Parathyroid adenoma (tissue), 2 donors: Measurements from ENCODE around the gene GPATCH2L.

Experiments
- H2AFZ ChIP-seq: fragments of 300-600 bp; sonication (generic); one replicate; pipeline ENCODE4 v1.7.0; 2017; ENCODE audit warnings: antibody characterized with exemption, mild to moderate bottlenecking
- H3K27ac ChIP-seq: fragments of 300-600 bp; sonication (generic); one replicate; pipeline ENCODE4 v1.7.0; 2017
- H3K27me3 ChIP-seq: fragments of 300-600 bp; sonication (generic); one replicate; pipeline ENCODE4 v1.7.0; 2017; ENCODE audit warnings: low read length; ENCODE audit not compliant: control insufficient read depth, insufficient read depth
- H3K36me3 ChIP-seq: fragments of 300-600 bp; sonication (generic); one replicate; pipeline ENCODE4 v1.7.0; 2017; ENCODE audit warnings: low read length; ENCODE audit not compliant: control insufficient read depth, insufficient read depth
- H3K4me1 ChIP-seq: fragments of 300-600 bp; sonication (generic); one replicate; pipeline ENCODE4 v1.7.0; 2017; ENCODE audit warnings: control low read depth
- H3K4me2 ChIP-seq: fragments of 300-600 bp; sonication (generic); one replicate; pipeline ENCODE4 v1.7.0; 2017; ENCODE audit warnings: low read length
- H3K4me3 ChIP-seq: fragments of 300-600 bp; sonication (generic); one replicate; pipeline ENCODE4 v1.7.0; 2017; ENCODE audit warnings: low read depth, low read length
- H3K79me2 ChIP-seq: fragments of 300-600 bp; sonication (generic); one replicate; pipeline ENCODE4 v1.7.0; 2017; ENCODE audit warnings: control low read depth
- H3K9ac ChIP-seq: fragments of 300-600 bp; sonication (generic); one replicate; pipeline ENCODE4 v1.7.0; 2017; ENCODE audit warnings: mild to moderate bottlenecking
- H3K9me3 ChIP-seq: fragments of 300-600 bp; sonication (generic); one replicate; pipeline ENCODE4 v1.7.0; 2017; ENCODE audit warnings: low read length; ENCODE audit not compliant: control insufficient read depth
- TF ChIP-seq, protein P1 (sequence below): fragments of 300-600 bp; sonication (generic); IDR thresholded peaks from one replicate; pipeline ENCODE4 v1.7.0; 2017; ENCODE audit warnings: antibody characterized with exemption, mild to moderate bottlenecking
- donor health status: primary hyperparathyroidism.

The GPATCH2L gene

DNA sequence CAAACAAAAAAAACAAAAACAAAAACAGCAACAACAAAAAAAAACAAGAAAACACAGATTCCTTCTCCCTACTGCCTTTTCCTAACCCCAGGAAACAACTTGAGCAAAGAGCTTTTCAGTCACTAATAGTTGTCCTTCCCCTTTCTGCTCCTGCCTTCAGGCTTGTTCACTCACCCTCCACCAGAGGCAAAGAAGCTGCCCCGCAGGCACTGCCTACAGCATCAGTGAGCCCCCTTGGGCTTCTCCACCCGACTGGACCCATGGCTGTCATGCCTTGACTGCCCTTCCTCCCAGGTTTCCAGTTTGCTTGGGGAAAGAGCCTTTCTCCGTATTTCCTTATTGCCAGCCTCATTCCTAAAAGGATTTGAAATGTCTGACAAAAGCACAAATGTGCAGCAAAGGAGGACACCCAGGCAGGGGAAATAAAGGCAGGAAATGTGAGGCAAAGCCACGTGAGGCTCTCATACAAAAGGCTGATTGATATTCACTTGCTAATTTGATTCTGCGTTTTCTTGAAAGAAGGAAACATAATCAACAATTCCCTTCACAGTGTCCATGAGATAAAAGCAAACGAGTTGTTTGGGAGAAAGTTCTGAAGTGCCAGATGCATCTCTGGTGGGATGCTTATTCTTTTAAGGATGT, 85.7 kb downstream of the GPATCH2L start:
- no peaks in the 10 kb centered on the region for H3K4me1 ChIP-seq
- no peaks in the 10 kb centered on the region for H3K79me2 ChIP-seq
- H3K4me2 ChIP-seq, result no peak overlapping the region
- TF ChIP-seq, protein P1, sequence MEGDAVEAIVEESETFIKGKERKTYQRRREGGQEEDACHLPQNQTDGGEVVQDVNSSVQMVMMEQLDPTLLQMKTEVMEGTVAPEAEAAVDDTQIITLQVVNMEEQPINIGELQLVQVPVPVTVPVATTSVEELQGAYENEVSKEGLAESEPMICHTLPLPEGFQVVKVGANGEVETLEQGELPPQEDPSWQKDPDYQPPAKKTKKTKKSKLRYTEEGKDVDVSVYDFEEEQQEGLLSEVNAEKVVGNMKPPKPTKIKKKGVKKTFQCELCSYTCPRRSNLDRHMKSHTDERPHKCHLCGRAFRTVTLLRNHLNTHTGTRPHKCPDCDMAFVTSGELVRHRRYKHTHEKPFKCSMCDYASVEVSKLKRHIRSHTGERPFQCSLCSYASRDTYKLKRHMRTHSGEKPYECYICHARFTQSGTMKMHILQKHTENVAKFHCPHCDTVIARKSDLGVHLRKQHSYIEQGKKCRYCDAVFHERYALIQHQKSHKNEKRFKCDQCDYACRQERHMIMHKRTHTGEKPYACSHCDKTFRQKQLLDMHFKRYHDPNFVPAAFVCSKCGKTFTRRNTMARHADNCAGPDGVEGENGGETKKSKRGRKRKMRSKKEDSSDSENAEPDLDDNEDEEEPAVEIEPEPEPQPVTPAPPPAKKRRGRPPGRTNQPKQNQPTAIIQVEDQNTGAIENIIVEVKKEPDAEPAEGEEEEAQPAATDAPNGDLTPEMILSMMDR, result no peak
- H3K27ac ChIP-seq, result no peak overlapping the region
- H3K9ac ChIP-seq, result no peak overlapping the region
- no peaks in the 10 kb centered on the region for H3K36me3 ChIP-seq
- H2AFZ ChIP-seq, result no peak overlapping the region
- H3K4me3 ChIP-seq, result no peak overlapping the region
- H3K27me3 ChIP-seq, result no peaks in the 10 kb centered on the region
- H3K9me3 ChIP-seq, result no peaks in the 10 kb centered on the region

DNA sequence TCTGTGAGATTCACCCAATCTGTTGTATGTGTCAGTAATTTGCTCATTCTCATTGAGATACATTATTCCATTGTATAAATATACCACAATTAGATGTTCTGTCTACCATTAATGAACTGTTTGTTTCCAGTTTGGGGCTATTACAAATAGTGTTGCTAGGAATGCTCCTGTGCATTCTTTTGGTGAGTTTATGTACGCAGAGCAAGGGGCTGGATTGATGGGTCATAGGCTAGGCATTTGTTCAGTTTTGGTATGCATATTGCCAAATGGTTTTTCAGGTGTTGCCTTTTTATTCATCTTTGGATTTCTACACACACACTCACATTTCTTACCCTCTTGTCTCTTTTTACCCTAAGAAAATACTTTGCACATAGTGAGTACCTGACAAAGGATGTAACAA, 93.4 kb downstream of the GPATCH2L start:
- H3K4me3 ChIP-seq, result no peak overlapping the region
- no peaks in the 10 kb centered on the region for H3K9me3 ChIP-seq
- no peaks in the 10 kb centered on the region for H3K79me2 ChIP-seq
- no peak overlapping the region for H3K27ac ChIP-seq
- no peak overlapping the region for H3K4me2 ChIP-seq
- no peak overlapping the region for H2AFZ ChIP-seq
- no peaks in the 10 kb centered on the region for H3K36me3 ChIP-seq
- H3K27me3 ChIP-seq, result no peaks in the 10 kb centered on the region
- TF ChIP-seq, protein P1, result no peak
- H3K4me1 ChIP-seq, result no peaks in the 10 kb centered on the region
- H3K9ac ChIP-seq, result no peak overlapping the region

DNA sequence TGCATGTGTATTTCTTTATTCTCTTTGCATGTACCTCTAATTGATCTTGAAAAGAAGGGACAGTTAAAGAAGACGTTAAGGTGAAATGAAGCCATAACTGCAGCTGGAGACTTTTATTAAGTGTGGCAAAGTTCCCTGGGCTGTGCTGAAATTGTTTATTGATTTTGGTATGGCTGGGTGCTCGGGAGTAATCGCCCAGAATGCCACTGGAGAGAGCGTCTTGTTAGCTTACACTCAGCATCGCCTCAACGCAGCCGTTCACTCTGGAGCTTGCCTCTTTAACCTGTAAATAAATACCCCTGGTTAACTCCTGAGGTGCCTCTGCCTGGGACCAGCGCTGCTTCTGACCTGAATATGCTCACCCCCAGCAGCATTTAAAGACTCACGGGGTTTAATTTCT, 98.6 kb downstream of the GPATCH2L start:
- no peak overlapping the region for H3K9ac ChIP-seq
- no peaks in the 10 kb centered on the region for H3K36me3 ChIP-seq
- H3K4me2 ChIP-seq, result no peak overlapping the region
- no peak overlapping the region for H2AFZ ChIP-seq
- TF ChIP-seq, protein P1, result no peak
- no peak overlapping the region for H3K27ac ChIP-seq
- H3K27me3 ChIP-seq, result no peaks in the 10 kb centered on the region
- no peak overlapping the region for H3K4me3 ChIP-seq
- H3K4me1 ChIP-seq, result no peaks in the 10 kb centered on the region
- H3K9me3 ChIP-seq, result no peaks in the 10 kb centered on the region
- H3K79me2 ChIP-seq, result no peaks in the 10 kb centered on the region

DNA sequence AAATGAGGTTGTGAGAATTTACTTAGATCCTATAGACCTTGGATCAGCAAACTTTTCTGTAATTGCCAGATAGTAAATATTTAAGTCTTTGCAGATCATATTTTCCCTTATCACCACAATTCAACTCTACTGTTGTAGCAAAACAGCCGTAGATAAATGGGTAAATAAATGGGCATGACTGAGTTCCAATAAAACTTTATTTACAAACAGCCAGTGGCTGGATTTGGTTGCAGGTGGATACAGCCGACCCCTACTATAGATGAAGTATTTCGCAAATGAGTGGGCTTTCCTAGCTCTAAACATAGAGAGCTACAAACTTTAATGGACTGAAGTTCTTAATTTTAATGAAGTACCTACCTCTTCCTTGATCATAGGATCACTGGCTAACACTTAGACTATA, 100.7 kb downstream of the GPATCH2L start:
- Histone ChIP-seq H3K9me3 (no peaks in the 10 kb centered on the region), H2AFZ (no peak overlapping the region), H3K27me3 (no peaks in the 10 kb centered on the region), H3K4me1 (no peaks in the 10 kb centered on the region), H3K79me2 (no peaks in the 10 kb centered on the region), H3K4me2 (no peak overlapping the region), H3K9ac (no peak overlapping the region), H3K27ac (no peak overlapping the region), H3K36me3 (no peaks in the 10 kb centered on the region), H3K4me3 (no peak overlapping the region)
- TF ChIP-seq, protein P1, result no peak

DNA sequence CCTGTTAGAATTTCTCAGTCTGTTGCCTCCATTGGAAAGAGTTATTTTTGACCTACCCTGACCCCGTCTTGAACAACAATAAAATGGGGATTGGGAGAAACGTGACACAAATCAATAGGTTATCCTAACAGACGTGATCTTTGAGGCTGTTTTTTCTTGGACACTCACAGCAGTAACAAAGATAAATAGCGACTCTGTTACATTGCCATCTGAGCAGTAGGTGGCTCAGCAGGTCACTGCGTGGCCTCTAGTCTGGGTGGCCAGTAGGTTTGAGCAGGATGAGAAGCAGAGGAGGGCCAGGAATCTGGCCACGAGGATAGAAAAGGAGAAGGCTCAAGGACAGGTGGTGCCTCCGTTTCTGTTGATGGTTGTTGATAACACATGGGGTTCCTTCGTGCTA, 101.4 kb downstream of the GPATCH2L start:
- Histone ChIP-seq H3K27ac (no peak overlapping the region), H3K36me3 (no peaks in the 10 kb centered on the region)

More for the DNA sequence above, 101.4 kb downstream of the GPATCH2L start:
- no peak overlapping the region for H3K4me2 ChIP-seq
- no peaks in the 10 kb centered on the region for H3K79me2 ChIP-seq
- H2AFZ ChIP-seq, result no peak overlapping the region
- TF ChIP-seq, protein P1, result no peak
- H3K9me3 ChIP-seq, result no peaks in the 10 kb centered on the region
- H3K27me3 ChIP-seq, result no peaks in the 10 kb centered on the region
- no peaks in the 10 kb centered on the region for H3K4me1 ChIP-seq
- no peak overlapping the region for H3K4me3 ChIP-seq
- no peak overlapping the region for H3K9ac ChIP-seq
